Measurements from ENCODE around the gene AGAP1.

The AGAP1 gene

GRCh38 chr2:236102971-236103370, 609.1 kb downstream of the AGAP1 start:
- Mint-ChIP-seq H3K27ac (no peak overlapping the region), H3K27me3 (ENCODE audit: low read depth) (no peaks in the 10 kb centered on the region), H3K4me3 (no peak overlapping the region), H3K36me3 (ENCODE audit: low read depth) (no peaks in the 10 kb centered on the region), H3K9me3 (no peaks in the 10 kb centered on the region), H3K4me1 (ENCODE audit: low read depth) (no peaks in the 10 kb centered on the region)

DNA sequence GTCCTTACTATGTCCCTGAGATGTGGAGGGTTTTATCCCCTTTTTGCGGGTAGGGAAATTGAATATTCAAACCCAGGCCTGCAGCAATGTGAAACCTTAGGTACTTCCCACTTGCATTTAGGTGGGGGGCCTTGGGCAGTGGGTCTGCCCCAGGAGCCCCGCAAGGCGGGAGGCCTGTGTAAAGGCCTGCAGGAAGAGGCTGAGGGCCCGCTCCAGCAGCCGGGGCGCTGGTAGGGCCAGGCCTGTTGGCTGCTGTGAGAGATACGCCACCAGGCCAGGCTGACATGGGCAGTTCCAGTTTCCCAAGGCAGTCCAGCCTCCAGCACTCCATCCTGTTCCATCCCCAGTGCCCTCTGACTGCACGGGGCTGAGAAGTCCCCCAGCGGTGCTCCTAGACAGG, 610.1 kb downstream of the AGAP1 start:
- H3K4me3 Mint-ChIP-seq: no peak overlapping the region
- H3K27ac Mint-ChIP-seq: no peak overlapping the region
- no peaks in the 10 kb centered on the region for H3K9me3 Mint-ChIP-seq
- H3K27me3 Mint-ChIP-seq (ENCODE audit: low read depth): peaks cover 7% of the 10 kb centered on the region
- no peaks in the 10 kb centered on the region for H3K36me3 Mint-ChIP-seq (ENCODE audit: low read depth)
- H3K4me1 Mint-ChIP-seq (ENCODE audit: low read depth): no peaks in the 10 kb centered on the region

DNA sequence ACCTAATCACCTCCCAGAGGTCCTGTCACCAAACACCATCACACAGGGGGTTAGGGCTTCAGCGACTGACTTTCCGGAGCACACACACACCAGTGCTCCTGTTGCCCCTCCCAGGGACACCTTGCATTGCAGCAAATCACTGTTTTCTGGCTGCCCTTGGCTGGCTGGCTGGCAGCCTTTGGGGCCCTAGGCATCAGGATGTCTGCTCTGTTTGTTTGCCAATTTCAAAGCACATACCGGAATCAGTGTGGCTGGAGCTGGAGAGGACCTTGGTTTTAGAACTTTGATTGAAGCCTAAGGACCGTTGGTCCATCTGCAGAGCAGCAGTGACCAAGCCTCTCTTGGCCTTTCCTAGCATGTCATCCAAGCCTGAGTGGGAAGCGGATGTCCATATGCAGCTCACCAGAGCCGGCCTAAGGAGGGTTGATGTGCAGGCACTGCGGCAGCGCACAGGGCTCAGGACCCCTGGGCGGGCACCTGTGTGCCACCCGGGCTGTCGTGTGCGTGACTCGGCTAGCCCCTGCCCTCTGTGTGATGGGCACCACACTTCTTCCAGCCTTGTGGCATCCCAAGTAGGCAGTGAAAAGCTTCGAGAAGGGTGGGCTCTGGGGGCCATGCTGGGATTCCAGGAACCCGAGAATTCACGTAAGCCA, 612.2 kb downstream of the AGAP1 start:
- no peaks in the 10 kb centered on the region for H3K36me3 Mint-ChIP-seq (ENCODE audit: low read depth)
- H3K9me3 Mint-ChIP-seq: no peaks in the 10 kb centered on the region
- no peaks in the 10 kb centered on the region for H3K4me1 Mint-ChIP-seq (ENCODE audit: low read depth)
- H3K4me3 Mint-ChIP-seq: no peak overlapping the region
- H3K27ac Mint-ChIP-seq: no peak overlapping the region
- H3K27me3 Mint-ChIP-seq (ENCODE audit: low read depth): peaks cover 8% of the 10 kb centered on the region

- no peaks in the 10 kb centered on the region for H3K36me3 Mint-ChIP-seq (ENCODE audit: low read depth)
- no peaks in the 10 kb centered on the region for H3K4me1 Mint-ChIP-seq (ENCODE audit: low read depth)
- no peaks in the 10 kb centered on the region for H3K9me3 Mint-ChIP-seq
- no peak overlapping the region for H3K4me3 Mint-ChIP-seq
- no peak overlapping the region for H3K27ac Mint-ChIP-seq
- peaks cover 8% of the 10 kb centered on the region for H3K27me3 Mint-ChIP-seq (ENCODE audit: low read depth)
Observed at GRCh38 chr2:236106761-236107160, 612.9 kb downstream of the AGAP1 start.

DNA sequence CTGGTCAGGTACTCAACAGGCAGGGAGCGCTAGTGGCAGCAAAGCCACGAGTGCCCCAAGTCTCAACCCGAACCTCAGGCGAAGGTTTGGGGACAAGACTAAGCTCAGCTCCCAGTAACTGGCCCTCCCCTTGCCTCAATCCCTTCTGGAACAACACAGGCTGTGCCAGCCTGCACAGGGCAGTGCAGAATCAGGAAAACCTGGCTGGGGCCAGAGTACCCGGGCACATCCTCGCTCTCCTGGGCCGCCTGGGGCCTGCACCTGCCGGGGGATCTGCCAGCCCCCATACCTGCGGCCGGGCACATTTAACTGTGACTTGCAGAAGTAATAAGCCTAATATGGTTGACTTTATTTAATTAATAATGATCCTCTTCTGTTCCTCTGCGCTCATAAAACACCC, 613.7 kb downstream of the AGAP1 start:
- H3K4me3 Mint-ChIP-seq: no peak overlapping the region
- H3K27ac Mint-ChIP-seq: no peak overlapping the region
- H3K4me1 Mint-ChIP-seq (ENCODE audit: low read depth): no peaks in the 10 kb centered on the region
- H3K36me3 Mint-ChIP-seq (ENCODE audit: low read depth): no peaks in the 10 kb centered on the region
- no peaks in the 10 kb centered on the region for H3K9me3 Mint-ChIP-seq
- peaks cover 8% of the 10 kb centered on the region for H3K27me3 Mint-ChIP-seq (ENCODE audit: low read depth)

GRCh38 chr2:236107942-236108625, 614.2 kb downstream of the AGAP1 start:
- Mint-ChIP-seq H3K27me3 (ENCODE audit: low read depth) (peaks cover 8% of the 10 kb centered on the region), H3K9me3 (no peaks in the 10 kb centered on the region), H3K4me1 (ENCODE audit: low read depth) (no peaks in the 10 kb centered on the region), H3K36me3 (ENCODE audit: low read depth) (no peaks in the 10 kb centered on the region), H3K27ac (no peak overlapping the region), H3K4me3 (no peak overlapping the region)

DNA sequence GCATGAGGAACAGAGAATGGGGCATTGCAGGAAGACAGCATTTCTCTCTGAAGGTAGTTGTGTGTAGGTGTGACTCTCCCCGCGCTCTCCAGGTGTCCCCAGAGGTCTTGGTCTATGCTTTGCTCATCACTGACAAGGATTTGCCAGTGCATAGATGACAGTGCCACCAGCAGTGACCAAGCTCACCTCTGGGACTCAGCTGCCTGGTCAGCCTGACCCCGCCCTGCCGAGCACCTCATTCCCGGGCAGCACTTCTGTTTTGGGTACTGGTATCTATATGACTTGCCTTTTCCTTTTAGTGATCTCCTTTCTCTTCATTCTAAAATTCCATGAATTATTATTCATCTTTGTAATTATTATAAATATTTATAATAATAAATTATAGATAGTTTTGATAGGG, 615.2 kb downstream of the AGAP1 start:
- no peaks in the 10 kb centered on the region for H3K9me3 Mint-ChIP-seq
- H3K4me1 Mint-ChIP-seq (ENCODE audit: low read depth): no peaks in the 10 kb centered on the region
- no peak overlapping the region for H3K27ac Mint-ChIP-seq
- no peaks in the 10 kb centered on the region for H3K36me3 Mint-ChIP-seq (ENCODE audit: low read depth)
- H3K4me3 Mint-ChIP-seq: no peak overlapping the region
- H3K27me3 Mint-ChIP-seq (ENCODE audit: low read depth): peaks cover 8% of the 10 kb centered on the region

DNA sequence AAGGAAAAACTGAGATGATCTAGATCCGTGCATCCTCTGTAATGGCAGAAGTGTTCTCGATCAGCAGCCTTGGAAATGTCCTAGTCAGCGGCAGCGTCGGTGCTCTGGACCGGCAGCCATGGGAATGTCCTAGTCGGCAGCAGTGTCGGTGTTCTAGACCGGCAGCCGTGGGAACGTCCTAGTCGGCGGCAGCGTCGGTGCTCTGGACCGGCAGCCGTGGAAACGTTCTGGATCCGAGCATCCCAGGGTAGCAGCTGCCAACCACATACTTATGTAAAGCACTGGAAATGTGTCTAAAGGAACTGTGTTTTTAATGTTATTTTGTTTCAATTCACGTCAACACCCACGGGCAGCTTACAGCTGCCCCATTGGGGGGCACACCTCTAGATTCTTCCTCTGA, 615.6 kb downstream of the AGAP1 start:
- H3K27me3 Mint-ChIP-seq (ENCODE audit: low read depth): peaks cover 8% of the 10 kb centered on the region
- no peaks in the 10 kb centered on the region for H3K9me3 Mint-ChIP-seq
- no peaks in the 10 kb centered on the region for H3K36me3 Mint-ChIP-seq (ENCODE audit: low read depth)
- no peaks in the 10 kb centered on the region for H3K4me1 Mint-ChIP-seq (ENCODE audit: low read depth)
- H3K27ac Mint-ChIP-seq: no peak overlapping the region
- no peak overlapping the region for H3K4me3 Mint-ChIP-seq

DNA sequence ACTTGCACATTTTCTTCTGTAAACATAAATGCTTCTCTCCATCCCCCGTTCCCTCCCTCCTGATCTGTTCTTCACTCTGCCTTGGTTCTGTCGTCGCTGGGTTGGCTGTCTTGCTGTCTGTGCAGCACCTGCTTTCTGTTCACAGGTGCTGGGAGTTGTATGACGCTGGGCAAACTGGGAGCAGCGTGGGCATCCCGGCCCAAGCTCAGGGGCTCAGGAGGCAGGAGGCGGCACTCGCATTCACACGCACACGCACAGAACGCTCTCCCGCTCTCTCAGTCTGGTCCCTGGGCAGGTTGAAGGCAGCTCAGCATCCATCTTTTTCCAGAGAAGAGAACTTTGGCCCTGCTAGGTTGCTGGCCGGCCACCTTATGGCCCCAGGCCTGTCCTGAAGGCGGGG, 618.6 kb downstream of the AGAP1 start:
- peaks cover 15% of the 10 kb centered on the region for H3K27me3 Mint-ChIP-seq (ENCODE audit: low read depth)
- H3K27ac Mint-ChIP-seq: no peak overlapping the region
- no peaks in the 10 kb centered on the region for H3K9me3 Mint-ChIP-seq
- H3K36me3 Mint-ChIP-seq (ENCODE audit: low read depth): no peaks in the 10 kb centered on the region
- H3K4me1 Mint-ChIP-seq (ENCODE audit: low read depth): no peaks in the 10 kb centered on the region
- no peak overlapping the region for H3K4me3 Mint-ChIP-seq

DNA sequence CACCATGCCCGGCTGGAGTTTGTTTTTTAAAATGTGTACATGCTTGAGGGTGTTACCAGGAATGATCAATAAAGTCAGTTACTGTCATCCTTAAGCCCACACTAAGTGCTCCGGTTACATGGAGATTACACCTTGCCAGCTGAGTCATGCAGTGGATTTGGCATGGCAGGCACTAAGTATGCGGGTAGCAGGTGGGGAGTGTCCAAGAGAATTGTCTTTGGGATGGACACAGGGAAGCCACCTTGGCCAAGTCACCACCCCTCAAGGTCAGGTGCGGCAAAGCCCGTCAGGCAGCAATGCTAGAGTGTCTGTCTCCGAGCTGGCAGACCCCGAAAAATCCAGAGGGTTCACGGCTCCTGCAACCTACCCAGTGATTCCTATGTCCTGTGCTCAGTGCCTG, 619.6 kb downstream of the AGAP1 start:
- Mint-ChIP-seq H3K27ac (no peak overlapping the region), H3K9me3 (no peaks in the 10 kb centered on the region), H3K4me1 (ENCODE audit: low read depth) (no peaks in the 10 kb centered on the region), H3K36me3 (ENCODE audit: low read depth) (no peaks in the 10 kb centered on the region), H3K27me3 (ENCODE audit: low read depth) (peaks cover 12% of the 10 kb centered on the region), H3K4me3 (no peak overlapping the region)

DNA sequence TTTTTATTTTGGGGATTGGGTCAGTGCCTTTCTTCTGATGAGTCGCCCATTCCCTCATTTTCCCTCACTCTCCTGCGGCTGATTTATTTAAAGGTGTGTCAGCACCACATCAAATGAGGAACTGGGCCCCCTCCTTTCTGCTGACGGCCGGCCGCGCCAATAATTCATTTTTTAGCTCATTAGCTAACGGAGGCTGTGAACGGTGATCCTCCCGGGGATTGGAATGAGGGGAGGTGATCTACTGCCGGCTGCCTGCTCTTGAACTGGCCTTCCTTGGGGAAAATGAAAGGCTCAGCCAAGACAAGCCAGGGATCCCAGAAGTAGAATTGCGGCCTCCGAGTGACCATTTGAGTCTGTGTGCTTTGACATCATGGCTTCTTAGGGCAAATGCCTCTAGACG, 620.1 kb downstream of the AGAP1 start:
- Mint-ChIP-seq H3K4me3 (no peak overlapping the region), H3K36me3 (ENCODE audit: low read depth) (no peaks in the 10 kb centered on the region), H3K27me3 (ENCODE audit: low read depth) (peaks cover 9% of the 10 kb centered on the region), H3K27ac (no peak overlapping the region), H3K4me1 (ENCODE audit: low read depth) (no peaks in the 10 kb centered on the region), H3K9me3 (no peaks in the 10 kb centered on the region)

DNA sequence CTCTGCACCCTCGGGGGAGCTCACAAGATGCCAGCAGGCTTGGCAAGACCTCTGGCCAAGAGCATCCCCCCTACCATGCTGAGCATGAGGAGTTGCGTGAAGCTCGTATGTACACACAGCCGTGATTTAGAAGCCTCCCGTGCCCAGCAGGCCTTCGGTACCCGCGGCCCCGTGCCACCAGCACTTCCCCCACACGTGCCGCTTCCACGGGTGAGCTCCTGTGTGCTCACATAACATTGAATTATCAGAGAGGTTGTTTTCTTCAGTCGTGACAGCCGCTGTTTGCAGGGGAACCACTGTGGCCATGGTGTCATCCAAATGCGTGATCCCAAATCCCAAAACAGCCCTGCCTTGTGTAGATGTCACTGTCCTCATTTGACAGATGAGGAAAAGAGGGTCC, 621.1 kb downstream of the AGAP1 start:
- Mint-ChIP-seq H3K4me1 (ENCODE audit: low read depth) (no peaks in the 10 kb centered on the region), H3K27me3 (ENCODE audit: low read depth) (peaks cover 7% of the 10 kb centered on the region), H3K4me3 (no peak overlapping the region), H3K27ac (no peak overlapping the region), H3K36me3 (ENCODE audit: low read depth) (no peaks in the 10 kb centered on the region), H3K9me3 (no peaks in the 10 kb centered on the region)

GRCh38 chr2:236117401-236117800, 623.6 kb downstream of the AGAP1 start:
- Mint-ChIP-seq H3K4me1 (ENCODE audit: low read depth) (no peaks in the 10 kb centered on the region), H3K27me3 (ENCODE audit: low read depth) (peaks cover 7% of the 10 kb centered on the region), H3K9me3 (no peaks in the 10 kb centered on the region), H3K4me3 (no peak overlapping the region), H3K27ac (no peak overlapping the region), H3K36me3 (ENCODE audit: low read depth) (no peaks in the 10 kb centered on the region)

DNA sequence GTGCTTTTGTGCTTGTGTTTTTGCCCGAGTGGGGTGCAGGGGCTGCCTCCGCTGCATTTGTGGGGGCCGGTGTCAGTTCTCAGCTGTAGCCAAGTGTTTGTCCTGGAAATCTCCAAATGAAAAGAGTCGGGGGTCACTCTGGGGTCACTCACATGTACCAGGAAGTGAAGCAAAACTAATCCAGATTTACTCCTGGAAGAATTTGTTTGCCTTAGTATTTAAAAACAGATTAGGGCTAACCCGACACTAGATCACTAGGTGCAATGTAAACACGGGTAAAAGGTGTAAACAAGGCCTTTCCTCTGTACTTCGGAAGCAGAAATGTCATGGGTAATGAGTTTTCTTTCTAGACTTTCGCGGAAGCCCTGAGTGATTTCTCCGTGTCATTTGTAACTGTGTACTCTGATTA, 624.0 kb downstream of the AGAP1 start:
- H3K4me1 Mint-ChIP-seq (ENCODE audit: low read depth): no peaks in the 10 kb centered on the region
- H3K27me3 Mint-ChIP-seq (ENCODE audit: low read depth): peaks cover 7% of the 10 kb centered on the region
- no peaks in the 10 kb centered on the region for H3K36me3 Mint-ChIP-seq (ENCODE audit: low read depth)
- no peak overlapping the region for H3K27ac Mint-ChIP-seq
- no peaks in the 10 kb centered on the region for H3K9me3 Mint-ChIP-seq
- H3K4me3 Mint-ChIP-seq: no peak overlapping the region

GRCh38 chr2:236119003-236119402, 625.2 kb downstream of the AGAP1 start:
- H3K27me3 Mint-ChIP-seq (ENCODE audit: low read depth): peaks cover 7% of the 10 kb centered on the region
- no peak overlapping the region for H3K4me3 Mint-ChIP-seq
- H3K4me1 Mint-ChIP-seq (ENCODE audit: low read depth): no peaks in the 10 kb centered on the region
- H3K9me3 Mint-ChIP-seq: no peaks in the 10 kb centered on the region
- H3K27ac Mint-ChIP-seq: no peak overlapping the region
- H3K36me3 Mint-ChIP-seq (ENCODE audit: low read depth): no peaks in the 10 kb centered on the region

Data from T-helper 1 cell treated with Interleukin-12 subunit alpha and Interleukin-12 subunit beta and Interleukin-4 antibody, amounts not matched to agents 30 μg/mL and 1 μg/mL, for 36 hours (primary cell).